DND-41 (cell line): ENCODE data around the gene TTC16.

Source experiments
- ATAC-seq: fragments of 200-7000 bp; cut with Tn5 transposase; 3 replicates; pipeline ENCODE4 v1.9.1; 2021; ENCODE audit warnings: low read depth; ENCODE audit not compliant: insufficient read depth
- DNase-seq: peaks from one replicate; pipeline ENCODE4 v3.0.0-alpha.2; 2020
- H2AFZ ChIP-seq: 2 replicates; pipeline ENCODE4 v1.6.0; 2012; ENCODE audit warnings: low read depth, low read length
- H3K27ac ChIP-seq: 2 replicates; pipeline ENCODE4 v1.5.1; 2012; ENCODE audit warnings: low read length, inconsistent platforms
- H3K27me3 ChIP-seq: fragments of 200-600 bp; sonication (generic); 2 replicates; pipeline ENCODE4 v1.6.0; 2012; ENCODE audit warnings: low read length, mild to moderate bottlenecking, inconsistent platforms; ENCODE audit not compliant: insufficient read depth, poor library complexity
- H3K36me3 ChIP-seq: 2 replicates; pipeline ENCODE4 v1.5.1; 2012; ENCODE audit warnings: low read length, inconsistent platforms; ENCODE audit not compliant: insufficient read depth
- H3K4me1 ChIP-seq: 2 replicates; pipeline ENCODE4 v1.5.1; 2012; ENCODE audit warnings: mild to moderate bottlenecking, low read length; ENCODE audit not compliant: insufficient read depth
- H3K4me2 ChIP-seq: 2 replicates; pipeline ENCODE4 v1.6.0; 2012; ENCODE audit warnings: mild to moderate bottlenecking, moderate library complexity, low read length, inconsistent platforms; ENCODE audit not compliant: insufficient read depth
- H3K4me3 ChIP-seq, 2 experiments: fragments of 200-600 bp in 1 of 2; shearing (Covaris generic) in 1 of 2; 2 replicates each; pipeline ENCODE4 v1.5.1; 2012 to 2016; ENCODE audit warnings: inconsistent platforms in 2 of 2, low read length in 2 of 2, mild to moderate bottlenecking in 2 of 2, low read depth in 1 of 2, moderate library complexity in 1 of 2
- H3K79me2 ChIP-seq: 2 replicates; pipeline ENCODE4 v1.6.0; 2012; ENCODE audit warnings: low read length, inconsistent platforms; ENCODE audit not compliant: insufficient read depth
- H3K9ac ChIP-seq: 2 replicates; pipeline ENCODE4 v1.6.0; 2012; ENCODE audit warnings: low read depth, mild to moderate bottlenecking, inconsistent platforms, low read length, moderate library complexity
- H3K9me3 ChIP-seq: 2 replicates; pipeline ENCODE4 v1.5.1; 2012; ENCODE audit warnings: low read length, moderate library complexity, mild to moderate bottlenecking, inconsistent platforms; ENCODE audit not compliant: insufficient read depth, severe bottlenecking
- H4K20me1 ChIP-seq: 2 replicates; pipeline ENCODE4 v1.6.0; 2012; ENCODE audit warnings: low read length; ENCODE audit not compliant: insufficient read depth
- EZH2 ChIP-seq: IDR thresholded peaks from 3 replicates; pipeline ENCODE4 v1.6.1; 2012; ENCODE audit warnings: borderline replicate concordance, low read depth, mild to moderate bottlenecking, moderate library complexity, low read length, inconsistent platforms; ENCODE audit not compliant: severe bottlenecking
- TF ChIP-seq, protein P1 (sequence below): IDR thresholded peaks from 2 replicates; pipeline ENCODE4 v1.5.1; 2012; ENCODE audit warnings: borderline replicate concordance, low read length, moderate library complexity, mild to moderate bottlenecking; ENCODE audit not compliant: poor library complexity, severe bottlenecking; ENCODE audit errors: extremely low read depth

Gene TTC16

DNA sequence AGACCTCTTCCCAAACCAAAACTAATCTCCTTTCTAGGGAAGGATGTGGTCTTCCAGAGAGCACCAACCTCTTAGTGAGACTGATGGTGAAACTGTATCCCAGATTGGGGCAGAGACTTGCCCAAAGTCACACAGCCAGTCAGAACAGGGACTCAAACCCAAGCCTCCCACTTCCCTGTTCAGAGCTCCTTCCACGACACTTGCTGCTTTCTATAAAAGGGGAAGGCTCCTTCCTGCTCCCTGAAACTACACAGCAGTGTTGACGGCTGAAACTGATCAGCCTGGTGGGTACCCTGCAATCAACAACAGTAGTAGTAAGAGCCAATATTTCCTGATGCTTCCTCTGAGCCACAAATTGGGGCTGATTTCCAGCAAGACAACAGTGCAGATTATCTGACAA, 17.7 kb downstream of the TTC16 start:
- 0 out of 2 replicates have a peak, but pooled peaks cover 2% of the 10 kb centered on the region for H3K79me2 ChIP-seq
- peaks cover 12% of the 10 kb centered on the region; the same call in 1 of the 2 replicates for H3K36me3 ChIP-seq
- DNase-seq (no peak), ATAC-seq (no peak)
- H4K20me1 ChIP-seq = 0 out of 2 replicates have a peak, but pooled peaks cover 4% of the 10 kb centered on the region
- peak overlapping the region; percentile 79; the same call in 1 of the 2 replicates for H3K4me2 ChIP-seq
- H3K4me1 ChIP-seq = peaks cover 21% of the 10 kb centered on the region
- H3K4me3 ChIP-seq = no peak overlapping the region
- no peak overlapping the region for H2AFZ ChIP-seq
- H3K9me3 ChIP-seq = no peaks in the 10 kb centered on the region
- H3K27me3 ChIP-seq = no peaks in the 10 kb centered on the region
- peak overlapping the region; percentile 85; the same call in 1 of the 2 replicates for H3K9ac ChIP-seq
- no peak overlapping the region for H3K27ac ChIP-seq
- TF ChIP-seq EZH2 = no peak
- TF ChIP-seq, protein P1, sequence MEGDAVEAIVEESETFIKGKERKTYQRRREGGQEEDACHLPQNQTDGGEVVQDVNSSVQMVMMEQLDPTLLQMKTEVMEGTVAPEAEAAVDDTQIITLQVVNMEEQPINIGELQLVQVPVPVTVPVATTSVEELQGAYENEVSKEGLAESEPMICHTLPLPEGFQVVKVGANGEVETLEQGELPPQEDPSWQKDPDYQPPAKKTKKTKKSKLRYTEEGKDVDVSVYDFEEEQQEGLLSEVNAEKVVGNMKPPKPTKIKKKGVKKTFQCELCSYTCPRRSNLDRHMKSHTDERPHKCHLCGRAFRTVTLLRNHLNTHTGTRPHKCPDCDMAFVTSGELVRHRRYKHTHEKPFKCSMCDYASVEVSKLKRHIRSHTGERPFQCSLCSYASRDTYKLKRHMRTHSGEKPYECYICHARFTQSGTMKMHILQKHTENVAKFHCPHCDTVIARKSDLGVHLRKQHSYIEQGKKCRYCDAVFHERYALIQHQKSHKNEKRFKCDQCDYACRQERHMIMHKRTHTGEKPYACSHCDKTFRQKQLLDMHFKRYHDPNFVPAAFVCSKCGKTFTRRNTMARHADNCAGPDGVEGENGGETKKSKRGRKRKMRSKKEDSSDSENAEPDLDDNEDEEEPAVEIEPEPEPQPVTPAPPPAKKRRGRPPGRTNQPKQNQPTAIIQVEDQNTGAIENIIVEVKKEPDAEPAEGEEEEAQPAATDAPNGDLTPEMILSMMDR = no peak

DNA sequence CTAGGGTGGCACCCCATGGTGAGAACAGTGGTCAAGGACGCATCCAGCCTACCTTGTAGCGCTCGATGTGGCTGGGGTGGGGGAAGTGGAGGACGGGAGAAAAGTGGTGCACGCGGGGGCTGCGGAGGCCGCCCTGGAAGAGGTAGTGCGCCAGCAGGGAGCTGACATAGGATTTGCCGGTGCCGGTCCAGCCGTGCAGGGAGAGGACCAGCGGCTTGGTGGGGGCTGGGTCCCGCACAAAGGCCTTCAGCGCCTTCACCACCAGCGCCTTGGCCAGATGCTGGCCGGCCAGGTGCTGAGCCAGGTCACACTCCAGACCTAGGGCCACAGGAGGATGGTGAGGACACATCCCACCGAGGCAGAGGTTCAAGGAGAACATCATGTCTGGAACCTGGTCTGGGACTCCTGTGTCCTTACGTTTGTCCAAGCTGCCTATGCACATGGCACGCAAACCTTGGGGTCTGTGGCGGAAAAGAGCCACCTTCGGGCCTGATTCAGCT, 18.4 kb downstream of the TTC16 start:
- Histone ChIP-seq H3K4me1 (peaks cover 21% of the 10 kb centered on the region), H3K79me2 (0 out of 2 replicates have a peak, but pooled peaks cover 2% of the 10 kb centered on the region), H3K4me3 (peak overlapping the region in 1 of 2 experiments; percentile 59; a peak in 3 of 4 replicates), H3K27ac (peak overlapping the region; percentile 91), H3K9me3 (no peaks in the 10 kb centered on the region), H4K20me1 (0 out of 2 replicates have a peak, but pooled peaks cover 4% of the 10 kb centered on the region), H3K27me3 (no peaks in the 10 kb centered on the region), H3K36me3 (peaks cover 12% of the 10 kb centered on the region; the same call in 1 of the 2 replicates), H2AFZ (peak overlapping the region; percentile 64; the same call in 1 of the 2 replicates), H3K9ac (peak overlapping the region; percentile 85), H3K4me2 (peak overlapping the region; percentile 79)
- DNase-seq = no peak
- no peak for ATAC-seq
- no peak for TF ChIP-seq EZH2
- TF ChIP-seq, protein P1 = no peak

DNA sequence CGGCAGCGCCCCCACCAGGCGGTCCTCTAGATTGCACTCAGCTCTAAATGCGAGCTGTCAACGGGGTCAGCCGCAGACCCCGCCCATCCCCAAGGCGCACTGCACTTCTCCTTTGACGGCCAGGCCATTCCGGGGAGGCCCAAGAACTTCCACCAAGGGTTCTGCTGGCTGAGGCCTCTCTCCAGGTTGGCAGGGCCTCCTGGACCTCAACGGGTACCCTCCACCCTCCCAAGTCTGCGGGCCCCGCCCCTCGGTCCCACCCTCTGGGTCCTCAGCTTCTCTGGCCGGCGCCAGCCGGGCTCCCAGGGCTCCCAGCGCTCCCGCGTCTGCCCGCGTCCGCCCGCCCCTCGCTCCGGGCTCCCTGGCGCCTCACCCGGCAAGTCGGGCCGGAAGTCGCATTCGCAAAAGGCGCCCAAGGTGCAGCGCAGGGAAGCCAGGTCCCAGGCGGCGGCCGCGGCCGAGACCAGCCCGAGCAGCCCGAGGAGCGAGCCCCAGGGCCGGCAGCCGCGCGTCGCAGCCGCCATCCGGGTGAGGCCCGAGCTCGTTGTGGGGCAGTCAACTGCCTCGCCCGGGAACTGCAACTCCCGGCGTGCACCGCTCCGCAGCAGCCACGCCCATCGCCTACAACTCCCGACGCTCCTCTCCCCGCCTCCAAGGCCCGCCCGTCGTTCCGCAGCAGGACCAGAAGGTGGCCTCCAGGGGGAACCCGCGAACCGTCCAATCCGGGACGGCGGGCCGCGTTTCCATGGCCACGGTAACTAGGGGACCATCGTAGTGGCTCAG, 19.1 kb downstream of the TTC16 start, which contains the start of gene TOR2A:
TSS of gene TOR2A (minus strand) at position 548 of the 783 bp plus-strand sequence. CDS start at position 524, 24 bp downstream.
- Histone ChIP-seq H3K36me3 (peaks cover 12% of the 10 kb centered on the region; the same call in 1 of the 2 replicates), H3K27ac (peak within 1 kb of the TSS; percentile 91), H4K20me1 (no peaks in the 10 kb centered on the region), H3K27me3 (no peaks in the 10 kb centered on the region), H3K4me3 (peak within 1 kb of the TSS; percentile 39 to 59; a peak in 3 of 4 replicates), H3K9me3 (no peaks in the 10 kb centered on the region), H2AFZ (peak within 1 kb of the TSS; percentile 64), H3K4me1 (peaks cover 21% of the 10 kb centered on the region), H3K9ac (peak within 1 kb of the TSS; percentile 85), H3K79me2 (0 out of 2 replicates have a peak, but pooled peaks cover 2% of the 10 kb centered on the region), H3K4me2 (peak within 1 kb of the TSS; percentile 79)
- peak; percentile 92 for ATAC-seq
- TF ChIP-seq, protein P1 = peak; percentile 96
- no peak for TF ChIP-seq EZH2
- DNase-seq = peak; percentile 95
